ENCODE data around the gene TMEM117.

TMEM117 gene

DNA sequence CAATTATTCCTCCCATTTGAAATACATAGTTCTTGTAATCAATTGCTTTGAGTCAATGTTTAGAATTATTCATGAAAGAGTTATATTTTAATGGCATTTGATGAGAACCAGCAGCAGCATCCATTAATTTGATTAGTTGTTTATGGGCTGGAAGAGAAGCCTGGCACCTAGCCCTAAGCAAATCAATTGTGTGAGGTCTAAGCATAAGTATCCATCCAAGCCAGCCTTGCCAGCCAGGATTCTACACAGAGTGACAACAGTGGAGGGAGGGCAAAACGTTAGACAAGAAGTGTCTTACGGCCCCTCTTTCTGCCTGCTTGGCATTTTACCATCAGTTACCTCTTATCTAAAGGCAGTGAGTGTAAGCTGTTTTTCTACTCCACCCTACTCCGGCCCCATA, 561.8 kb downstream of the TMEM117 start:
- no peak for DNase-seq

DNA sequence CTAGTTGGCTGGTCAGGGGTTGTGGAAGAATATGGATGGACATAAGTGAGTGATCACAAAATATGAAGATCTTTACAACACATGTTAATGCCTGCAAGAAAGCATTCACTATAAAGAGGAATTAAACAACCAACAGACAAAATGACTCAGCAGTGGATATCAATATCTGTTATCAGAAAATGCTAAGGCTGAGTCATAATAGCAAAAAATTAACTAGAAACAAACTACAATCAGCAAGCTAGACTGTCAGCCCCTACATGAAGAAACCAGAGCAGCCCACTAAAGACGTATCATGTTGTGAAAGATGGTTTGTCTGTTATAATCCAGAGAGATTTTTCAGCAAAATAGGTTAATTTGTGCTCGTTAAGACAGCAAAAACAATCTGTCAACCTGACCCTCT, 567.3 kb downstream of the TMEM117 start:
- DNase-seq = no peak

- DNase-seq = no peak
These were observed 569.4 kb downstream of the TMEM117 start for GRCh38 chr12:44405297-44405696.

- no peak for DNase-seq
These were observed 586.7 kb downstream of the TMEM117 start for GRCh38 chr12:44422559-44422958.

DNA sequence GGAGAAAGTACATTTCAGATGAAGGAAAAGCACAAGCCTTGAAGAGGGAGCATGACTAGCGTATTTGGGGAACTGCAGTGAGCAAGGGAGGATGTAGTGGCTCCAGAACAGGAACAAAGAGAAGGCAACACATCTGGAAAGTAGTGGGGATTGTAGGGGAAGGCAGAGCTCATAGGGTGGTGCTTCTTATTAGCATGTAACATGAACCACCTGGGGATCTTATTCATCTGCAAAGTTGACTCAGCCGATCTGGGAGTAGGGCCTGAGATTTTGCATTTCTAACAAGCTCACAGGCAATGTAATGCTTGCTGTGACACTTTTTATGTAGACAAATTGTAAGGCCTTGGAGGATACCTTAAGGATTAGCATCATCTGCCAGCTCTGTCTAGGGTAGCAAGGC, 592.9 kb downstream of the TMEM117 start:
- DNase-seq = no peak

GRCh38 chr12:44431647-44432343, 595.9 kb downstream of the TMEM117 start:
- no peak for DNase-seq

DNA sequence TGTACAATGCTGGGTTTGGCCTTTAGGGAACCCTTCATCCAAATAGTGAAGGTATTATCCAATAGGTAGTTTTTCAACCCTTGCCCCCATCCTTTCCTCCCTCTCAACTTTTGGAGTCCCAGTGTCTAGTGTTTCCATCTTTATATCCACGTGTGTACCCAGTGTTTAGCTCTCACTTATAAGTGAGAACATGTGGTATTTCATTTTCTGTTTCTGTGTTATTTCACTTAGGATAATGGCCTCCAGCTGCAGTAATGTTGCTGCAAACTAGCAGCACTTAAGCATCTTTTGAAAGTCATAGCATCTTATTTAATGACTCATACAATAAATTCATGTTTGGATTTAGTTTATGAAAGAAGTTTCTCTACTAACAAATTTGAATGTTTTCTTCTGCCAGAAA, 597.8 kb downstream of the TMEM117 start:
- no peak for DNase-seq

DNA sequence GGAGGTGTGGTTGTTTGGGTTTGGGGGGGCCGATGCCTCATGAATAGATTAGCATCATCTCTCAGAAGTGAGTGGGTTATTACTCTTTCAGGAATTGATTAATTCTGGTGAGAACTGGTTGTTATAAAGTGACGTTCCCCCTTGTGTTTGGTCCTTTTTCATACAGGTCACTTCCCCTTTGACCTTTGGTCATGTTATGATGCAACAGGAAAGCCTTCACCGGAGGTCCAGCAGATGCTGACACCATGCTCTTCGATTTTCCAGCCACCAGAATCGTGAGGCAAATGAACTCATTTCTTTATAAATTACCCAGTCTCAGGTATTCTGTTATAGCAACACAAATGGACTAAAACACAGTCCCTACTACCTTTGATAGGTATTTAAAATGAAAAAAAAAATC, 600.9 kb downstream of the TMEM117 start:
- no peak for DNase-seq

Data from EL (cell line).